ENCODE data around the gene FILIP1L. TPM values are rescaled to one million over a fixed set of nuclear protein-coding genes. Genes with fewer than 3 reads are reported as not detected.

FILIP1L gene
- total RNA-seq, 1 experiment from 2014 or later: 15.5 TPM

- Histone ChIP-seq H3K4me1 (no peaks in the 10 kb centered on the region), H3K27me3 (replicated peaks; ENCODE audit: control insufficient read depth, insufficient read depth, low read length) (no peaks in the 10 kb centered on the region), H3K4me3 (ENCODE audit: low read depth, low read length) (no peak overlapping the region), H3K9me3 (no peaks in the 10 kb centered on the region), H3K36me3 (ENCODE audit: control insufficient read depth, insufficient read depth, low read length) (no peaks in the 10 kb centered on the region)
- BruUV-seq (replicated peaks): no TSS peak
- no peak overlapping the region for H3K27ac Mint-ChIP-seq (ENCODE audit: unreplicated experiment)
- no peak for TF ChIP-seq CTCF (IDR thresholded peaks at IDR 0.05; ENCODE audit: insufficient read depth in 1 of 2, low read depth in 1 of 2, low read length in 1 of 2, severe bottlenecking in 1 of 2, unreplicated experiment in 1 of 2)
- CTCF ChIA-PET: no interaction called here
- H3K36me3 Mint-ChIP-seq (ENCODE audit: insufficient read depth, unreplicated experiment): no peaks in the 10 kb centered on the region
- no peak for DNase-seq
- H3K4me1 Mint-ChIP-seq (ENCODE audit: low read depth, unreplicated experiment): no peaks in the 10 kb centered on the region
- no peaks in the 10 kb centered on the region for H3K27me3 Mint-ChIP-seq (ENCODE audit: insufficient read depth, unreplicated experiment)
- intact Hi-C loops (cut with micrococcal nuclease; ENCODE audit: unreplicated experiment): no loop called here
- POLR2A ChIA-PET: no interaction called here
- H3K9me3 Mint-ChIP-seq (ENCODE audit: unreplicated experiment): no peaks in the 10 kb centered on the region
- no peak overlapping the region for H3K4me3 Mint-ChIP-seq (ENCODE audit: unreplicated experiment)
These were observed 11.0 kb upstream of the FILIP1L start for GRCh38 chr3:100125161-100125938.

GRCh38 chr3:100124201-100124761 lies 10.0 kb upstream of the FILIP1L start:
- no peaks in the 10 kb centered on the region for H3K9me3 Mint-ChIP-seq (ENCODE audit: unreplicated experiment)
- DNase-seq: no peak
- no peaks in the 10 kb centered on the region for H3K4me1 ChIP-seq
- no peaks in the 10 kb centered on the region for H3K36me3 Mint-ChIP-seq (ENCODE audit: insufficient read depth, unreplicated experiment)
- H3K27me3 Mint-ChIP-seq (ENCODE audit: insufficient read depth, unreplicated experiment): no peaks in the 10 kb centered on the region
- no peaks in the 10 kb centered on the region for H3K27me3 ChIP-seq (replicated peaks; ENCODE audit: control insufficient read depth, insufficient read depth, low read length)
- no peak overlapping the region for H3K4me3 ChIP-seq (ENCODE audit: low read depth, low read length)
- BruUV-seq (replicated peaks): no TSS peak
- no peak for TF ChIP-seq CTCF (IDR thresholded peaks at IDR 0.05; ENCODE audit: insufficient read depth in 1 of 2, low read depth in 1 of 2, low read length in 1 of 2, severe bottlenecking in 1 of 2, unreplicated experiment in 1 of 2)
- no peaks in the 10 kb centered on the region for H3K9me3 ChIP-seq
- H3K4me3 Mint-ChIP-seq (ENCODE audit: unreplicated experiment): no peak overlapping the region
- H3K27ac Mint-ChIP-seq (ENCODE audit: unreplicated experiment): no peak overlapping the region
- no peaks in the 10 kb centered on the region for H3K36me3 ChIP-seq (ENCODE audit: control insufficient read depth, insufficient read depth, low read length)
- intact Hi-C loops (cut with micrococcal nuclease; ENCODE audit: unreplicated experiment): no loop called here
- CTCF ChIA-PET: no interaction called here
- POLR2A ChIA-PET: no interaction called here
- H3K4me1 Mint-ChIP-seq (ENCODE audit: low read depth, unreplicated experiment): no peaks in the 10 kb centered on the region

- no peak overlapping the region for H3K4me3 ChIP-seq (ENCODE audit: low read depth, low read length)
- Mint-ChIP-seq H3K36me3 (ENCODE audit: insufficient read depth, unreplicated experiment) (no peaks in the 10 kb centered on the region), H3K4me1 (ENCODE audit: low read depth, unreplicated experiment) (no peaks in the 10 kb centered on the region), H3K9me3 (ENCODE audit: unreplicated experiment) (no peaks in the 10 kb centered on the region), H3K27ac (ENCODE audit: unreplicated experiment) (no peak overlapping the region), H3K27me3 (ENCODE audit: insufficient read depth, unreplicated experiment) (no peaks in the 10 kb centered on the region), H3K4me3 (ENCODE audit: unreplicated experiment) (no peak overlapping the region)
- no peak for DNase-seq
- no peaks in the 10 kb centered on the region for H3K4me1 ChIP-seq
- no TSS peak for BruUV-seq (replicated peaks)
- no peak for TF ChIP-seq CTCF (IDR thresholded peaks at IDR 0.05; ENCODE audit: insufficient read depth in 1 of 2, low read depth in 1 of 2, low read length in 1 of 2, severe bottlenecking in 1 of 2, unreplicated experiment in 1 of 2)
- ChIA-PET CTCF (no interaction called here), POLR2A (no interaction called here)
- no peaks in the 10 kb centered on the region for H3K36me3 ChIP-seq (ENCODE audit: control insufficient read depth, insufficient read depth, low read length)
- H3K27me3 ChIP-seq (replicated peaks; ENCODE audit: control insufficient read depth, insufficient read depth, low read length): no peaks in the 10 kb centered on the region
- H3K9me3 ChIP-seq: no peaks in the 10 kb centered on the region
- intact Hi-C loops (cut with micrococcal nuclease; ENCODE audit: unreplicated experiment): no loop called here
These were observed 8.8 kb upstream of the FILIP1L start for GRCh38 chr3:100123112-100123511.
